WERI-Rb-1 (cell line): ENCODE results near the gene CARS2.

Source experiments
- DNase-seq: peaks from one replicate; pipeline ENCODE4 v3.0.0-alpha.2; 2020
- H3K27ac ChIP-seq: fragments of 250-450 bp; sonication (Bioruptor Pico); 2 replicates; pipeline ENCODE4 v1.5.1; 2020; ENCODE audit warnings: mild to moderate bottlenecking, moderate library complexity
- H3K27me3 ChIP-seq: fragments of 250-450 bp; sonication (Bioruptor Pico); 2 replicates; pipeline ENCODE4 v1.5.1; 2021; ENCODE audit warnings: mild to moderate bottlenecking, low read depth, moderate library complexity; ENCODE audit not compliant: insufficient read depth, severe bottlenecking
- H3K36me3 ChIP-seq: fragments of 250-450 bp; sonication (Bioruptor Pico); 2 replicates; pipeline ENCODE4 v1.5.1; 2020; ENCODE audit warnings: mild to moderate bottlenecking, moderate library complexity
- H3K4me3 ChIP-seq: 2 replicates; pipeline ENCODE4 v1.5.1; 2011; ENCODE audit warnings: low read depth, mild to moderate bottlenecking, control low read depth, low read length
- H3K9me3 ChIP-seq: fragments of 250-450 bp; sonication (Bioruptor Pico); 2 replicates; pipeline ENCODE4 v1.5.1; 2021; ENCODE audit warnings: mild to moderate bottlenecking, moderate library complexity; ENCODE audit not compliant: severe bottlenecking
- CTCF ChIP-seq: IDR thresholded peaks from 2 replicates; pipeline ENCODE4 v1.5.1; 2011; ENCODE audit warnings: low read depth, mild to moderate bottlenecking, control low read depth, inconsistent platforms, low read length

CARS2 gene

GRCh38 chr13:110605132-110605531, 100.8 kb downstream of the CARS2 start:
- no peak for TF ChIP-seq CTCF
- Histone ChIP-seq H3K27me3 (no peaks in the 10 kb centered on the region), H3K9me3 (peaks cover 3% of the 10 kb centered on the region), H3K27ac (no peak overlapping the region), H3K4me3 (no peak overlapping the region), H3K36me3 (no peaks in the 10 kb centered on the region)
- DNase-seq: no peak

DNA sequence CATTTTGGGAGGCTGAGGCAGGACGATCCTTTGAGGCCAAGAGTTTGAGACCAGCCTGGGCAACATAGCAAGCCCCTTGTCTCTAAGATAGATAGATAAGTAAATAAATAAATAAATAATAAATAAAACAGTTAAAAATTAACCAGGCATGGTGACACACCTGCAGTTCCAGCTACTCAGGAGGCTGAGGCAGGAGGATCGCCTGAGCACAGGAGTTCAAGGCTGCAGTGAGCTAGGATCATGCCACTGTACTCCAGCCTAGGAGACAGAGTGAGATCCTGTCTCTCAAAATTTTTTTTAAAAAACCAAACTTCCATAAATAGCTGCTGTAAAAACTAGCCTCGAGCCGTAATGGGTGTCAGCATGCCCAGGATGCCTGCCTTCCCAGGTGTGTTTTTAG, 104.9 kb downstream of the CARS2 start:
- H3K27me3 ChIP-seq: no peaks in the 10 kb centered on the region
- H3K4me3 ChIP-seq: no peak overlapping the region
- no peaks in the 10 kb centered on the region for H3K9me3 ChIP-seq
- no peak for DNase-seq
- no peaks in the 10 kb centered on the region for H3K36me3 ChIP-seq
- TF ChIP-seq CTCF: no peak
- H3K27ac ChIP-seq: no peak overlapping the region

DNA sequence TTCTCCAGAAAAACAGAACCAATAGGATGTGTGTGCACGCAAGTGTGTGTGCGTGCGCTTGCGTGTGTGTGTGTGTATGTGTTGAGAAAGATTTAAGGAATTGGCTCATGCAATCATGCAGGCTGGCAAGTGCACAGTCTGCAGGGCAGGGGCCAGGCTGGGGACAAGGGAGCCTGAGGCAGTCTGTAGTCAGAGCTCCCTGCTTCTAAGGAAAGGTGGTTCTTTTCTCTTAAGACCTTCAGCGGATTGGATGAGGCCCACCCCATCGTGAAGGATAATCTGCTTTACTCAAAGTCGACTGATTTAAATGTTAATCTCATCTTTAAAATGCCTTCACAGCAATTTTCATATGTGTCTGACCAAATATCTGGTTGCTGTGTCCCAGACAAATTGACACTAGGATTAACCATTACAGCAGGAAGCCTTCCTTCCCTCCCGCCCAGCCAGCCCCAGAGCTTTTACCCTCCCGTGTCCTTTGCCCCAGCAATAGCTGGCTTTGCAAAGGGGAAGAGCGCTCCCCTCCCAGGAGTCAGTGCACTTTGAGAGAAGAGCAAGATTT, 105.6 kb downstream of the CARS2 start:
- Histone ChIP-seq H3K36me3 (no peaks in the 10 kb centered on the region), H3K4me3 (no peak overlapping the region), H3K27me3 (no peaks in the 10 kb centered on the region), H3K27ac (no peak overlapping the region), H3K9me3 (no peaks in the 10 kb centered on the region)
- peak; percentile 78 for DNase-seq
- no peak for TF ChIP-seq CTCF

DNA sequence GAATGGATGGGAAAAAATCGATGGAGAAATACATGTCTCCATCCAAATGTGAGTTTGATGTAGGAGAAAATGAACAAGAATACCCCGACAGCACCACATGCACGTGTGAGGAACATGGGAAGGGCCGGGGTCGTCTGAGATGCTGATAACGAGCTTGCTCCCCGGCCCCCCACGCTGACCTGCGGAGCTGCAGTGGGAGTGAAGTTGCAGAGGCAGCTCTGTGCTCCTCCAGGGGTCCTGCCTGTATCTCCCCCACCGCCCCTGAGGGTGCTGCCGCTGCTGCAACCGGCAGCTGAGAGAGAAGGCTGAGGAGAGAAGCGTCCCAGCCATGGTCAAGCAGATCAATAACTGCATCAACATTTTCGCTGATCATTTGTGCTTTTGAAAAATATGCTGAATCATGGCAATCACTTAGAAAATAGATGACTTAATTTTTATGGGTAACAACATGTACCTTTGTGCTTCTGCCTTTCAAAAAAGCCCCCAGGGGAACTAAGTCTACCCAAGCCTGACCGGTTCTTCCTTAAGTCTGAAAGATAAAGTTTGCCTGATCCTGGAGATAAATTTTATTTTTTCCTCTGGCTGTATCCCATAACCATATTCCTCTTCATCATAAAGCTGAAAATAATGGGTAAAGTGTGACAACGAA, 108.8 kb downstream of the CARS2 start:
- TF ChIP-seq CTCF: no peak

DNA sequence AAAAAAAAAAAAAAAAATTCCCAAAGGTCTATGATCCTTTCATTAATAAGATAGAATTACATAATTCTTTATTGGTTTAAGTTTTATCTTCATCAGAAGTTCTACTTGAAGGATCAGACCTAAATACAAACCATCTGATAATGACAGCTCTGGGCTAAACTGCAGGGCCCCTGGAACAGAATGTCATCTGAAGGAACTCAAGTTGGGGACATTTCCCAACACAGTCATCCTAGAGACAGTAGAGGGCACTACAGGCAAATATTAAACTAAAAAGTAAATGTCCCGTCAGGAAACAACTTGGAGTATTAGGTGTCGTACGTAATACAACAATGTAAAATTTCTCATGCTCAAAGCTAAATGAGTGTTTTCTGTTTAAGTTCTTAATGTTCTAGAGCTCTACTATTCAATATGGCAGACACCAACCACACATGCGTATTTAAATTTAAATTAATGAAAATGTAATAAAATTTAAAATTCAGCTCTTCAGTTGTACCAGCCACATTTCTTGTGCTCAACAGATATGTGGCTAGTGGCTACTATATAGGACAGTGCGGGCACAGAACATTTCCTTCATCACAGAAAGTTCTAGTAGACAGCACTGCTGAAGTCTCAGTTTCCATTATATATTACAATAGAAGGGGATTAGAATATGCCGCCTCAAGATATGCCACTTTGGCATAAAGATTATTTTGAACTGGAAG, 112.3 kb downstream of the CARS2 start:
- H3K27ac ChIP-seq: no peak overlapping the region
- peak; percentile 57 for TF ChIP-seq CTCF
- no peak overlapping the region for H3K4me3 ChIP-seq
- DNase-seq: peak; percentile 37
- no peaks in the 10 kb centered on the region for H3K36me3 ChIP-seq
- H3K27me3 ChIP-seq: peaks cover 10% of the 10 kb centered on the region
- no peaks in the 10 kb centered on the region for H3K9me3 ChIP-seq

More for the DNA sequence above, 108.8 kb downstream of the CARS2 start:
- no peak for DNase-seq
- H3K36me3 ChIP-seq: no peaks in the 10 kb centered on the region
- H3K27me3 ChIP-seq: peaks cover 5% of the 10 kb centered on the region
- H3K9me3 ChIP-seq: no peaks in the 10 kb centered on the region
- no peak overlapping the region for H3K27ac ChIP-seq
- no peak overlapping the region for H3K4me3 ChIP-seq
